Thyroid gland (tissue), 4 donors: ENCODE data around the gene DOC2A. TPM values are rescaled to one million over a fixed set of nuclear protein-coding genes. Genes with fewer than 3 reads are reported as not detected.

Source experiments
- DNase-seq, 2 donors: peaks; one replicate each; pipeline ENCODE4 v3.0.0-alpha.2; 2019
- H3K27ac ChIP-seq, 3 donors: fragments of 200-600 bp; sonication (generic); 1 replicate in 2 of 3; 2 replicates in 1 of 3; pipeline ENCODE4 v1.5.1; 2016 to 2019; ENCODE audit warnings: mild to moderate bottlenecking in 1 of 3, moderate library complexity in 1 of 3
- H3K27me3 ChIP-seq: fragments of 200-600 bp; sonication (generic); one replicate; pipeline ENCODE4 v1.5.1; 2019
- H3K36me3 ChIP-seq, 2 donors: fragments of 200-600 bp; sonication (generic); one replicate each; pipeline ENCODE4 v1.5.1; 2016 to 2019
- H3K4me1 ChIP-seq, 2 donors: fragments of 200-600 bp; sonication (generic); one replicate each; pipeline ENCODE4 v1.5.1; 2017 to 2019
- H3K4me3 ChIP-seq, 3 donors: fragments of 200-600 bp; sonication (generic); replicated peaks in 1 of 3; 1 replicate in 2 of 3; 2 replicates in 1 of 3; pipeline ENCODE4 v1.5.1; 2016; ENCODE audit warnings: mild to moderate bottlenecking in 1 of 3
- H3K9me3 ChIP-seq: fragments of 200-600 bp; sonication (generic); one replicate; pipeline ENCODE4 v1.5.1; 2017
- POLR2A ChIP-seq, 2 donors: fragments of 450-650 bp; IDR thresholded peaks; one replicate each; pipeline ENCODE4 v1.6.1; 2017; ENCODE audit warnings: antibody characterized with exemption in 2 of 2, mild to moderate bottlenecking in 2 of 2, moderate library complexity in 1 of 2
- WGBS, 2 donors: methylation state at CpG; one replicate each; pipeline ENCODE4 v1.1.5; 2017; 5-methylcytosine and 5-hydroxymethylcytosine counted together
- intact Hi-C: fragments of 100-400 bp; cut with DNase I; formaldehyde crosslinking; loops from one replicate; pipeline ENCODE4 v1.15.1; 2023
- total RNA-seq, 4 donors: library from RNA; depleted of rRNA; stranded (reverse); fragments of >200 nt; gene quantifications; one replicate each; pipeline ENCODE4 v1.2.3, GENCODE V29; 2016
- TF ChIP-seq, protein P1 (sequence below), 6 experiments: fragments of 200-600 bp in 3 of 6; fragments of 450-650 bp in 3 of 6; sonication (generic) in 3 of 6; IDR thresholded peaks; one replicate each; pipeline ENCODE4 v1.5.1; 2016 to 2019; ENCODE audit warnings: antibody characterized with exemption in 6 of 6, mild to moderate bottlenecking in 2 of 6, inconsistent platforms in 1 of 6, moderate library complexity in 1 of 6

Gene DOC2A
- total RNA-seq, 4 donors from 2014 or later = 0.22 to 1.2 (median 0.94) TPM; not detected in 1

DNA sequence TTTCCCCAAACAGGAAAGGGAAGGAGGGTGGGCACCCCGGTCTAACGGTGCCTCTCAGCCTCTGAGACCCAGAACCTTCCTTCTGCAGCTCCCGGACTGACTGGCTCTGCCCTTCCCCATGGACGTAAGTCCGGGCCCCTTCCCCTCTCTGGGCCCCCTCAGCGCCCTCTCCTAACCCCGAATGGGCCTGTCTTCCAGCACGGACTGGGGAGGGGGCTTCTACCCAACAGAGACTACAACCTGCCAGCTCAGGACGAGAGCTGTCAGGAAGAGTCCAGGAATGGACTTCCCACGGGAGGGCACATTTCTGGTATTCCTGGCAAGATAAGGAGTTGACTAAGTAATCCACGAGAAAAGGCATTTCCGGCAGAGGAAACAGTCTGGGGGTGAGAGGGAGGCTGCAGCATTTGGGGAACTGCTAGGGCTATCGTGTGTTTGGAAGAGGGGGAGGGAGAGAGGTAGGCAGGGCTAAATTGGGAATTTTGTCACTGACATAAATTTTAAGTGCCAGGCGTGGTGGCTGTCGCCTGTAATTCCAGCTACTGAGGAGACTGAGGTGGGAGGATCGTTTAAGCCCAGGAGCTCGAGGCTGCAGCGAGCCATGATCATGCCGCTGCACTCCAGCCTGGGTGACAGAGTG lies 42.7 kb upstream of the DOC2A start:
- Histone ChIP-seq H3K4me3 (peak overlapping the region; percentile 11 to 58 (median 41)), H3K27me3 (no peaks in the 10 kb centered on the region), H3K4me1 (peaks cover 15 to 29% of the 10 kb centered on the region in 2 donors), H3K36me3 (no peaks in the 10 kb centered on the region), H3K9me3 (no peaks in the 10 kb centered on the region), H3K27ac (peak overlapping the region in 1 of 3 donors; percentile 43)
- TF ChIP-seq, protein P1, sequence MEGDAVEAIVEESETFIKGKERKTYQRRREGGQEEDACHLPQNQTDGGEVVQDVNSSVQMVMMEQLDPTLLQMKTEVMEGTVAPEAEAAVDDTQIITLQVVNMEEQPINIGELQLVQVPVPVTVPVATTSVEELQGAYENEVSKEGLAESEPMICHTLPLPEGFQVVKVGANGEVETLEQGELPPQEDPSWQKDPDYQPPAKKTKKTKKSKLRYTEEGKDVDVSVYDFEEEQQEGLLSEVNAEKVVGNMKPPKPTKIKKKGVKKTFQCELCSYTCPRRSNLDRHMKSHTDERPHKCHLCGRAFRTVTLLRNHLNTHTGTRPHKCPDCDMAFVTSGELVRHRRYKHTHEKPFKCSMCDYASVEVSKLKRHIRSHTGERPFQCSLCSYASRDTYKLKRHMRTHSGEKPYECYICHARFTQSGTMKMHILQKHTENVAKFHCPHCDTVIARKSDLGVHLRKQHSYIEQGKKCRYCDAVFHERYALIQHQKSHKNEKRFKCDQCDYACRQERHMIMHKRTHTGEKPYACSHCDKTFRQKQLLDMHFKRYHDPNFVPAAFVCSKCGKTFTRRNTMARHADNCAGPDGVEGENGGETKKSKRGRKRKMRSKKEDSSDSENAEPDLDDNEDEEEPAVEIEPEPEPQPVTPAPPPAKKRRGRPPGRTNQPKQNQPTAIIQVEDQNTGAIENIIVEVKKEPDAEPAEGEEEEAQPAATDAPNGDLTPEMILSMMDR (IDR thresholded peaks at IDR 0.05) = no peak
- no peak for TF ChIP-seq POLR2A (IDR thresholded peaks at IDR 0.05)
- intact Hi-C loops = no loop called here
- no peak for DNase-seq
- 5 to 7% methylated on average over 18 to 19 of the region's 19 CpGs for WGBS, 2 donors

- peaks cover 15 to 23% of the 10 kb centered on the region in 2 donors for H3K4me1 ChIP-seq
- no peaks in the 10 kb centered on the region for H3K9me3 ChIP-seq
- H3K27me3 ChIP-seq = no peaks in the 10 kb centered on the region
- H3K27ac ChIP-seq = peak overlapping the region in 1 of 3 donors; percentile 43
- H3K4me3 ChIP-seq = peak overlapping the region; percentile 11 to 58 (median 41)
- no peaks in the 10 kb centered on the region for H3K36me3 ChIP-seq
- TF ChIP-seq, protein P1 (IDR thresholded peaks at IDR 0.05) = no peak
- no peak for TF ChIP-seq POLR2A (IDR thresholded peaks at IDR 0.05)
- intact Hi-C loops = no loop called here
- DNase-seq = peak; percentile 89 to 93
- 6 to 9% methylated on average over 31 to 49 of the region's 58 CpGs for WGBS, 2 donors
These were observed 42.0 kb upstream of the DOC2A start for GRCh38 chr16:30052671-30053372.

DNA sequence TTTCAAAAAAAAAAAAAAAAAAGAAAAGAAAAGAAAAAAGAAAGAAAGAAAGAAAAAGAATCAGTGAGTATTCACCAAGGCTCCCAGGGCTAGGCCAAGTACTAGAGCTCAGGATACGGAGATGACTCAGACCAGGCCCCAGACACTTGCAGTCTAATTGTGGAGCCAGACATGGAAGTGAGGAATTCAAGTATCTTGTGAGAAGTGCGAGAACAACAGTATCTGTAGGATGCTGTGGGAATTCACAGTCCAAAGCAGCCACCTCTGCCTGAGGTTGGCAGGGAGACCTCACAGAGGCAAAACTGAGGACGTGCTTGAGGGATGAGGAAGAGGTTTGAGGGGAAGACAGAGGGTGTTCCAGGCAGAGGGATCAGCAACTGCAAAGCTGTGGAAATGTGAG lies 40.7 kb upstream of the DOC2A start:
- Histone ChIP-seq H3K27ac (no peak overlapping the region), H3K4me3 (no peak overlapping the region), H3K9me3 (no peaks in the 10 kb centered on the region), H3K4me1 (peaks cover 15 to 23% of the 10 kb centered on the region in 2 donors), H3K27me3 (no peaks in the 10 kb centered on the region), H3K36me3 (no peaks in the 10 kb centered on the region)
- intact Hi-C loops = no loop called here
- WGBS, 2 donors = 80 to 81% methylated on average over 3 of the region's 3 CpGs
- TF ChIP-seq, protein P1 (IDR thresholded peaks at IDR 0.05) = no peak
- TF ChIP-seq POLR2A (IDR thresholded peaks at IDR 0.05) = no peak
- DNase-seq = no peak

DNA sequence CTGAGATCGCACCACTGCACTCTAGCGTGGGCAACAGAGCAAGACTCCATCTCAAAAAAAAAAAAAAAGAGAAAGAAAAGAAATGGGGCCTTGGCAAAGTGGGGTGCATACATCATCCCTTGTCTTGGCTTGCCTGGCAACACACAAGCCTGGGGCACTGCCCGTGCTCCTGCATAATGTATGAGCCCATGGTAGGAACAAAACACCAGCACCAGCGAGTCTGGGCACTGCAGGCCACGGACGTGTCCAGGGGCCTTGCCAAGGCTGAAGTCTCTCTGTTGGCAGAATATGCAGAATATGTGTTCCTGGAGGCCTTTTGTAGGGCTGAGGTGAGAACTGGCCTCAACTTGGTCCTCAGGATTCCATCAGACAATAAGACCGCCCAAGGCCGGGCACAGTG lies 39.0 kb upstream of the DOC2A start:
- WGBS, 2 donors = 86 to 89% methylated on average over 8 of the region's 8 CpGs
- no peak overlapping the region for H3K4me3 ChIP-seq
- H3K9me3 ChIP-seq = no peaks in the 10 kb centered on the region
- H3K4me1 ChIP-seq = peaks cover 11 to 15% of the 10 kb centered on the region in 2 donors
- H3K36me3 ChIP-seq = no peaks in the 10 kb centered on the region
- TF ChIP-seq POLR2A (IDR thresholded peaks at IDR 0.05) = no peak
- TF ChIP-seq, protein P1 (IDR thresholded peaks at IDR 0.05) = no peak
- no peaks in the 10 kb centered on the region for H3K27me3 ChIP-seq
- intact Hi-C loops = no loop called here
- no peak for DNase-seq
- H3K27ac ChIP-seq = no peak overlapping the region

DNA sequence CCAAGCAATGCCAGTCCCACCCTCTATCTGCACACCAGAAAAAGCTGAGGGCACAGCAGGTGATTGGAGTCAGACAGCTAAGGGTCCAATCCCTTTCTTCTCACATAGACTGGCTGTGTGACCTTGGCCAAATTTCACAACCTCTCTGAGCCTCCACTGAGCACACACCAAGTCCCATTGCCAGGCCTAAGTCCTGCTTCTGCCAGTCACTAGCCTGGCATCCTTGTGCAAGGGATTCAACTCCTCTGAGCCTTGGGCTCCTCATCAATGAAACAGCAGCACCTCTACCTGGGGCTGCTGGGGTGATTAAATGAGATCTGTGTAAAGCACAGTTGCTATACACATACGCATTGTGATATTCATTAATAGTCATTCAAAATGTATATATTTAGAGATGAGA lies 35.8 kb upstream of the DOC2A start:
- Histone ChIP-seq H3K36me3 (no peaks in the 10 kb centered on the region), H3K27ac (no peak overlapping the region), H3K27me3 (no peaks in the 10 kb centered on the region), H3K9me3 (no peaks in the 10 kb centered on the region), H3K4me1 (no peaks in the 10 kb centered on the region), H3K4me3 (no peak overlapping the region)
- TF ChIP-seq, protein P1 (IDR thresholded peaks at IDR 0.05) = no peak
- no peak for TF ChIP-seq POLR2A (IDR thresholded peaks at IDR 0.05)
- intact Hi-C loops = no loop called here
- 82 to 93% methylated on average over 1 of the region's 1 CpG for WGBS, 2 donors
- DNase-seq = no peak
